H1 (cell line): ENCODE data around the gene FRMD3. TPM values are rescaled to one million over a fixed set of nuclear protein-coding genes. Genes with fewer than 3 reads are reported as not detected.

Experiments used
- TAF7 ChIP-seq: optimal IDR thresholded peaks from 2 replicates; pipeline ENCODE3; 2011; ENCODE audit warnings: low read depth, mild to moderate bottlenecking, inconsistent platforms, low read length, moderate library complexity, borderline replicate concordance
- polyA plus RNA-seq, 7 experiments: library from polyadenylated mRNA; depleted of rRNA in 3 of 7; stranded (reverse) in 5 of 7; unstranded in 2 of 7; fragments of >200 nt in 5 of 7; fragments of 200-250 nt in 2 of 7; gene quantifications; 1 replicate in 5 of 7; 2 replicates in 1 of 7; 4 replicates in 1 of 7; pipeline versions ENCODE4 v1.2.1 to v1.2.3, GENCODE V29; 2011 to 2013; ENCODE audit warnings: missing spikeins in 2 of 7, mixed read lengths in 2 of 7
- total RNA-seq: library from RNA; stranded (reverse); fragmentation: NEBNext Ultra II Directional; extraction: Animal tissue kit (Norgen Biotek cat#: 25700); gene quantifications from 2 replicates; pipeline ENCODE4 v1.2.1, GENCODE V29; 2021

The FRMD3 gene
- total and polyA plus RNA-seq, 2 of the 8 experiments (the other 6 are each of a cell fraction or from before 2014, with no cell fraction given): 0.15 to 1.4 TPM

GRCh38 chr9:83239747-83240146 is 298.5 kb downstream of the FRMD3 start (continued):
- no peak for TF ChIP-seq TAF7
